GM18951 (cell line): ENCODE data around the gene ZC3H7B.
"Not testable (repeated sequence)": the region's sequence is repeated elsewhere in the genome, so short reads cannot be mapped to it uniquely, and the experiment has no call there.

Experiments used
- POLR2A ChIP-seq: IDR thresholded peaks from 4 replicates; pipeline ENCODE4 v1.6.1; 2011; ENCODE audit warnings: mild to moderate bottlenecking; ENCODE audit not compliant: insufficient read length, insufficient read depth; ENCODE audit errors: extremely low read depth
- in situ Hi-C: fragments of 300-500 bp; cut with MboI; formaldehyde crosslinking; loops from one replicate; pipeline ENCODE4 v1.12.0; 2022; ENCODE audit warnings: low sequenced_read_pairs, mixed read lengths, inconsistent platforms; ENCODE audit not compliant: unreplicated experiment

ZC3H7B gene

GRCh38 chr22:41301085-41302020 lies at the start of gene ZC3H7B:
Gene ZC3H7B, plus strand, starts transcription at chr22:41301525. Its CDS starts 19,136 bp downstream, at chr22:41320661.
- peak; percentile 84 for TF ChIP-seq POLR2A
- in situ Hi-C loops, result no loop called here

- TF ChIP-seq POLR2A, result no peak
- in situ Hi-C loops, result no loop called here
Measured at GRCh38 chr22:41252365-41252764, 49.0 kb upstream of the ZC3H7B start.

- in situ Hi-C loops, result no loop called here
- TF ChIP-seq POLR2A, result no peak
Measured at GRCh38 chr22:41254230-41254629, 47.1 kb upstream of the ZC3H7B start.

DNA sequence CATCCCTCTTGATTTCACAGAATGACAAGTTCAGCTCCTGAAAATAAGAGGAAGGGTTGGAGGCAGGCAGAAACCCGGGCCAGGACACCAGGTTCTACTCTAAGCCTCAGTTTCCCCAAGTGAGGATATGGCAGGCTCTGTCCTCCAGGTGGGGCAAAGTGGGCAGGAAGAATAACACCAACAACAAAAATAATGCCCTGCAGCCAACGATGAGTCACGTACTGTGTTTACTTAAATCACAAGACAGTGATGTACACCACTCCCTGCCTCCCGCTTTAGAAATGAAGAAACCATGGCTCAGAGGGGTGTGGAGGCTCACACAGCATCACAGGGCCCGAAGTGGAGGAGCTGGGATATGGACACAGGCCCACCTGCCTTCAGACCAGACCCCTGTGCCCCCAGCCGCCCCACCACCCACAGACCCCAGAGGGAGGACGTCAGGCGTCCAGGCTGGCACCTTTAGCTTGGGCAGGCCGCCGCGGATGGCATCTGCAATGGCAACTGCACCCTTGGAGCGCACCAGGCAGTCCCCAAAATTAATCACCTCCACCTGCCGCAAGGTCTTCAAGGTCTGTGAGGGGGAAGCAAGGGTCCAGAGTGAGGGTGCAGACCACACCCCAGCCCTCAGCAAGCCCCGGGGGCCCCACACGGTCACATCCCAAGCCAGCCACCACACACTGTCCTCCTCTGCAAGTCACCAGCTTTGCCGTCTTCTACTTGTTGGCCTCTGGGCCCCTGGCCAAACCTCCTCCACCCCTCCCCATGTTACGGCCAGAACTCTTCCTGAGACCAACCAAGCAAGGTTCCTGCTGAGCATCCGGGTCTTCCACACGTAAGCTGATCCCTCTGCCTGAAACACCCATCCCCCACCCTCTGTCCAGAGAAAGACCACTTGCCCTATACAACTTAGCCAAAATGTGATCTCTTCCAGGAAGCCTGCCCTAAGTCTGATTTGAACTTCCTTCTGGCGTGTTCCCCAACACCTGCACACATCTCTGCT lies 44.8 kb upstream of the ZC3H7B start:
- no peak for TF ChIP-seq POLR2A
- in situ Hi-C loops, result no loop called here

- in situ Hi-C loops, result no loop called here
- TF ChIP-seq POLR2A, result no peak
Measured at GRCh38 chr22:41257696-41258095, 43.6 kb upstream of the ZC3H7B start.

GRCh38 chr22:41259756-41260155 lies 41.6 kb upstream of the ZC3H7B start:
- in situ Hi-C loops, result not testable (repeated sequence)

GRCh38 chr22:41260871-41261270 lies 40.5 kb upstream of the ZC3H7B start:
- in situ Hi-C loops, result no loop called here
- TF ChIP-seq POLR2A, result no peak

DNA sequence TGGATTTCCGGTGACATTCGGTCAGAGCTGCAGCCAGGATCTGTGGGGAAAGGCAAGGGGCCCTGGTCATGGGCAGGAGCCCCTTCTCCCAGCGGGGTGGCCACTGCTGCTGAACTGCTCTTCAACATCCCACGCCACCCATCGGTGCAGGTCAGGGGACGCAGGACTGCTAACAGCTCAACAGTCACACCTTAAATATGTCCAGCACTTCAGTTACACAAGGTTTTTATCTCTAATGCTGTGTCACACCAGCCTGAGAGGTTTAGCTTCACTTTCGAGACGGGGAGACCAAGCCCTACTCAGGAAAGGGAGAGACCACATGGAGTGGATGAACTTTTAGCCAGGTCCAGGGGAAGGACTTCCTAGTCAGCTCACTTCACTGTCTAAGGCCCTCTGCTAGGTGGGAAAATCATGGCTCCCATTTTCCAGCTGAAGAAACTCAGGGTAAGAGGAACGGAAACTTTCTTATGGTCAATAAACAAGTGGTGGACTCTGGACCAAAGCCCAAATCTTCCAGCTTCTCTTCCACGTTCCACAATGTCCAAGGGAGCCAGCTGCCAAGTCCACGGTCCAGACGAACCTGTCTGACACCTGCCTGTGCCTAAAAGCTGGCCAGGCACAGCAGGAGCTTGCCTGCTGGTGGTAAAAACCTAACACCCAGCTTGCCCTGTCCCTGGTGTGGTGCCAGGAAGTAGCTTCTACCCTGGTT lies 39.6 kb upstream of the ZC3H7B start:
- TF ChIP-seq POLR2A, result no peak
- in situ Hi-C loops, result no loop called here

DNA sequence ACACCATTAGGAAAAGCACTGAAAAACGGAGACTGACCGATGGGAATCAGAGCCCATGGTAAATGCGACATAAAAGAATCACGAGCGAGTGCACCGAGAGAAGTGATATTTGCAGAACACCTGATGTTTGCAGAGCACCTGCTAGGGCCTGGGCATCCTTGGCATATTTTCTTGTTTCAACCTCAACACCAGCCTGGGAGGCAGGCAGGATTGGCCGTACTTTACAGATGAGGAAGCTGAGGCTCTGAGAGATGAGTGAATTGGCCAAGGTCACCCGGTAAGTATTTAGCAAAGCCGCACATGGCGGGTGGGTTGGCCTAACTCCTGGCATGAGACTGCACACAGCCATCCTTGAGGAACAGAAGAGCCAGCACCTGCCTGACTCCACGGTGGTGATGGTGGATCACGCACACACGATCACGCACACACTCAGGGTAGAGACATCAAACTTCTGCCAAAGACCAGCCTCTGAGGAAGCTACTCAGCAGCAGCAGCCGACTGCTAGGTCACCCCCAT lies 39.0 kb upstream of the ZC3H7B start:
- TF ChIP-seq POLR2A, result no peak
- in situ Hi-C loops, result no loop called here

GRCh38 chr22:41263704-41264103 lies 37.6 kb upstream of the ZC3H7B start:
- TF ChIP-seq POLR2A, result no peak
- in situ Hi-C loops, result no loop called here

DNA sequence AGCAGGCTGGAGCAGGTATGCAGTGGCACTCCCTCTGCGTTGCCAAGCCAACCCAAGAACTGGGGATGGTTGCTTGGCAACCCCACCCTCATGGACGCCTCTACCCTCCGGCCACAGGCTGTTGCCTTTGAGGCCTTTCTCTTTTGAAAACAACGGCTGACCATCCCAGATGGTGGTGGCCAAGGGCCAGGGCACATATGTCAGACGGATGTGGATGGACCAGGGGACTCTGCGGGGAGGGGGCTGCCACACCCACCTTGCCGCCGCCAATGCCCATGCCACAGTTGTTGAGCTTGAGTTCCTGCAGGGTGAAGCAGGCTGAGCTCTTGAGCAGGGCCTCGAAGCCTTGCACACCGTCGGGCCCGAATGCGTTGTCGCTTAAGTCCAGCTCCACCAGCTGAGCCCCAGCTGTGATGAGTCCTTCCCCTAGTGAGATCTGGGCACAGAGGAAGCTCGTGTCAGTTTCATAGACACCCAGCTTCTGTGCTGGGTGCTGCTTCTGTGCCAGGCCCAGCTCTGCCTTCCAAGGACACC lies 36.9 kb upstream of the ZC3H7B start:
- in situ Hi-C loops, result no loop called here
- TF ChIP-seq POLR2A, result no peak

DNA sequence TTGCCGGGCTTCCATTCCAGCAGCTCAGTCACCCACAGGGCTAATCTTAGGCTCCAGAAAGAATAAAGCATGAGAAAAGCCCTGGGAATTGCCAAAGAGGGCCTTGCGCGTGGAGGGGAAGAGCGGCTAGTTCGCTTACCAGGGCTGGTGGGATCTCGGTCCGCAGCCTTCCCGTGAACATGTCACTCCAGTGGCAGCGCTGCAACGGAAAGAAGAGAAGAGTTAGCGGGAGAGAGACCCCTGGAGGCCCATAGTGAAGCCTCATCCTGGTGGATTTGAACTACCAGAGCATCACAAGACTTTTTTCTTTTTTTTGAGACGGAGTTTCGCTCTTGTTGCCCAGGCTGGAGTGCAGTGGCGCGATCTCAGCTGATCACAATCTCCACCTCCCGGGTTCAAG lies 33.4 kb upstream of the ZC3H7B start:
- no peak for TF ChIP-seq POLR2A

More for the DNA sequence above, 33.4 kb upstream of the ZC3H7B start:
- in situ Hi-C loops, result no loop called here
